GM12878 (cell line): ENCODE data around the gene PFKFB3. TPM values are rescaled to one million over a fixed set of nuclear protein-coding genes. Genes with fewer than 3 reads are reported as not detected.

Source experiments
- BMI1 ChIP-seq: fragments of 450-650 bp; IDR thresholded peaks from 2 replicates; pipeline ENCODE4 v1.6.1; 2016; ENCODE audit warnings: mild to moderate bottlenecking, moderate library complexity, borderline replicate concordance
- CHD2 ChIP-seq: IDR thresholded peaks from 2 replicates; pipeline ENCODE4 v1.6.1; 2011; ENCODE audit warnings: low read depth, low read length, improper control_type of control experiment, borderline replicate concordance
- DPF2 ChIP-seq: fragments of 450-650 bp; IDR thresholded peaks from 2 replicates; pipeline ENCODE4 v1.6.1; 2017; ENCODE audit warnings: mild to moderate bottlenecking
- EP300 ChIP-seq, 2 experiments: fragments of 150-350 bp in 1 of 2; IDR thresholded peaks; 2 replicates each; pipeline ENCODE4 v1.6.1; 2011 to 2012; ENCODE audit warnings: low read depth in 2 of 2, low read length in 2 of 2, borderline replicate concordance in 1 of 2, improper control_type of control experiment in 1 of 2, inconsistent platforms in 1 of 2; ENCODE audit not compliant: control insufficient read depth in 1 of 2
- GABPA ChIP-seq: IDR thresholded peaks from 2 replicates; pipeline ENCODE4 v1.6.1; 2014; ENCODE audit warnings: antibody characterized with exemption, low read depth, mild to moderate bottlenecking, inconsistent platforms
- IKZF2 ChIP-seq, 2 experiments: fragments of 450-650 bp; IDR thresholded peaks; 2 replicates each; pipeline ENCODE4 v1.6.1; 2017; ENCODE audit warnings: mild to moderate bottlenecking in 2 of 2, moderate library complexity in 2 of 2
- MLLT1 ChIP-seq: fragments of 450-650 bp; IDR thresholded peaks from 2 replicates; pipeline ENCODE4 v1.6.1; 2016; ENCODE audit warnings: mild to moderate bottlenecking
- MTA2 ChIP-seq: fragments of 450-650 bp; IDR thresholded peaks from 2 replicates; pipeline ENCODE4 v1.6.1; 2016; ENCODE audit warnings: low read depth, mild to moderate bottlenecking, moderate library complexity
- MTA3 ChIP-seq: IDR thresholded peaks from 2 replicates; pipeline ENCODE4 v1.6.1; 2012; ENCODE audit warnings: low read length, inconsistent platforms, borderline replicate concordance
- NRF1 ChIP-seq: conservative IDR thresholded peaks from 2 replicates; pipeline ENCODE4 v1.6.1; 2011; ENCODE audit warnings: mild to moderate bottlenecking, low read depth, low read length, improper control_type of control experiment
- PML ChIP-seq: IDR thresholded peaks from 2 replicates; pipeline ENCODE4 v1.6.1; 2012; ENCODE audit warnings: low read length, inconsistent platforms
- POLR2AphosphoS2 ChIP-seq: IDR thresholded peaks from 2 replicates; pipeline ENCODE4 v1.6.1; 2011; ENCODE audit warnings: low read depth, mild to moderate bottlenecking, low read length, improper control_type of control experiment, moderate library complexity
- SIX5 ChIP-seq: IDR thresholded peaks from 2 replicates; pipeline ENCODE4 v1.6.1; 2011; ENCODE audit warnings: mild to moderate bottlenecking, low read depth, low read length, moderate library complexity; ENCODE audit not compliant: severe bottlenecking
- TCF12 ChIP-seq: IDR thresholded peaks from 2 replicates; pipeline ENCODE4 v1.6.1; 2011; ENCODE audit warnings: low read depth, mild to moderate bottlenecking, low read length
- ZBTB40 ChIP-seq: fragments of 450-650 bp; IDR thresholded peaks from 2 replicates; pipeline ENCODE4 v1.6.1; 2016; ENCODE audit warnings: mild to moderate bottlenecking, moderate library complexity, borderline replicate concordance
- ZNF274 ChIP-seq: IDR thresholded peaks from one replicate; pipeline ENCODE4 v1.8.0; 2011; ENCODE audit not compliant: insufficient read length, insufficient read depth
- polyA plus RNA-seq, 11 experiments: library from polyadenylated mRNA; depleted of rRNA in 4 of 11; unstranded in 6 of 11; stranded (reverse) in 5 of 11; fragments of >200 nt; fragmentation: Nextera tagmentation in 4 of 11; fragmentation: Illumina TruSeq in 1 of 11; extraction: Ambion mirVana in 4 of 11; extraction: Trizol in 1 of 11; gene quantifications; 1 replicate in 1 of 11; 2 replicates in 10 of 11; pipeline versions ENCODE4 v1.2.1 to v1.2.3, GENCODE V29; 2011 to 2016; ENCODE audit warnings: inconsistent platforms in 2 of 11, missing spikeins in 2 of 11, low read depth in 1 of 11
- total RNA-seq, 4 experiments: library from RNA; depleted of rRNA in 3 of 4; stranded (reverse); fragments of >200 nt in 3 of 4; fragmentation: Illumina TruSeq in 1 of 4; extraction: Trizol in 1 of 4; gene quantifications; 2 replicates each; pipeline versions ENCODE4 v1.2.1 to v1.2.3, GENCODE V29; 2013 to 2021
- TF ChIP-seq, protein P1 (sequence below): fragments of 450-650 bp; IDR thresholded peaks from 2 replicates; pipeline ENCODE4 v1.6.1; 2018; ENCODE audit warnings: mild to moderate bottlenecking, low read depth, moderate library complexity; ENCODE audit not compliant: partially characterized antibody
- TF ChIP-seq, protein P2 (sequence below): fragments of 450-650 bp; IDR thresholded peaks from 2 replicates; pipeline ENCODE4 v1.6.1; 2017; ENCODE audit warnings: mild to moderate bottlenecking

PFKFB3 gene
- total and polyA plus RNA-seq, 10 of the 15 experiments (the other 5 are each of a cell fraction or from before 2014, with no cell fraction given) = 1.6 to 46.7 (median 13.7) TPM

- TF ChIP-seq, protein P1, sequence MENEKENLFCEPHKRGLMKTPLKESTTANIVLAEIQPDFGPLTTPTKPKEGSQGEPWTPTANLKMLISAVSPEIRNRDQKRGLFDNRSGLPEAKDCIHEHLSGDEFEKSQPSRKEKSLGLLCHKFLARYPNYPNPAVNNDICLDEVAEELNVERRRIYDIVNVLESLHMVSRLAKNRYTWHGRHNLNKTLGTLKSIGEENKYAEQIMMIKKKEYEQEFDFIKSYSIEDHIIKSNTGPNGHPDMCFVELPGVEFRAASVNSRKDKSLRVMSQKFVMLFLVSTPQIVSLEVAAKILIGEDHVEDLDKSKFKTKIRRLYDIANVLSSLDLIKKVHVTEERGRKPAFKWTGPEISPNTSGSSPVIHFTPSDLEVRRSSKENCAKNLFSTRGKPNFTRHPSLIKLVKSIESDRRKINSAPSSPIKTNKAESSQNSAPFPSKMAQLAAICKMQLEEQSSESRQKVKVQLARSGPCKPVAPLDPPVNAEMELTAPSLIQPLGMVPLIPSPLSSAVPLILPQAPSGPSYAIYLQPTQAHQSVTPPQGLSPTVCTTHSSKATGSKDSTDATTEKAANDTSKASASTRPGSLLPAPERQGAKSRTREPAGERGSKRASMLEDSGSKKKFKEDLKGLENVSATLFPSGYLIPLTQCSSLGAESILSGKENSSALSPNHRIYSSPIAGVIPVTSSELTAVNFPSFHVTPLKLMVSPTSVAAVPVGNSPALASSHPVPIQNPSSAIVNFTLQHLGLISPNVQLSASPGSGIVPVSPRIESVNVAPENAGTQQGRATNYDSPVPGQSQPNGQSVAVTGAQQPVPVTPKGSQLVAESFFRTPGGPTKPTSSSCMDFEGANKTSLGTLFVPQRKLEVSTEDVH = peak; percentile 75
- TF ChIP-seq MTA3 = peak; percentile 84; the same call in 1 of the 2 replicates
- TF ChIP-seq, protein P2, sequence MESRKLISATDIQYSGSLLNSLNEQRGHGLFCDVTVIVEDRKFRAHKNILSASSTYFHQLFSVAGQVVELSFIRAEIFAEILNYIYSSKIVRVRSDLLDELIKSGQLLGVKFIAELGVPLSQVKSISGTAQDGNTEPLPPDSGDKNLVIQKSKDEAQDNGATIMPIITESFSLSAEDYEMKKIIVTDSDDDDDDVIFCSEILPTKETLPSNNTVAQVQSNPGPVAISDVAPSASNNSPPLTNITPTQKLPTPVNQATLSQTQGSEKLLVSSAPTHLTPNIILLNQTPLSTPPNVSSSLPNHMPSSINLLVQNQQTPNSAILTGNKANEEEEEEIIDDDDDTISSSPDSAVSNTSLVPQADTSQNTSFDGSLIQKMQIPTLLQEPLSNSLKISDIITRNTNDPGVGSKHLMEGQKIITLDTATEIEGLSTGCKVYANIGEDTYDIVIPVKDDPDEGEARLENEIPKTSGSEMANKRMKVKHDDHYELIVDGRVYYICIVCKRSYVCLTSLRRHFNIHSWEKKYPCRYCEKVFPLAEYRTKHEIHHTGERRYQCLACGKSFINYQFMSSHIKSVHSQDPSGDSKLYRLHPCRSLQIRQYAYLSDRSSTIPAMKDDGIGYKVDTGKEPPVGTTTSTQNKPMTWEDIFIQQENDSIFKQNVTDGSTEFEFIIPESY = peak; percentile 13; the same call in 1 of the 2 replicates
- peak; percentile 97 to 98 for TF ChIP-seq IKZF2 (IDR thresholded peaks at IDR 0.05)
- TF ChIP-seq BMI1 = peak; percentile 75
- TF ChIP-seq SIX5 = no peak
- TF ChIP-seq TCF12 = peak; percentile 89
- TF ChIP-seq ZNF274 = no peak
- TF ChIP-seq PML = peak; percentile 49; the same call in 1 of the 2 replicates
- no peak for TF ChIP-seq POLR2AphosphoS2
- 0 out of 2 replicates have a peak, but pooled peaks have one; percentile 61 for TF ChIP-seq GABPA
- 0 out of 2 replicates have a peak, but pooled peaks have one; percentile 17 for TF ChIP-seq ZBTB40
- TF ChIP-seq MLLT1 = peak; percentile 87
- peak; percentile 86; the same call in 1 of the 2 replicates for TF ChIP-seq CHD2
- peak; percentile 89; the same call in 1 of the 2 replicates for TF ChIP-seq DPF2
- TF ChIP-seq MTA2 = peak; percentile 97
- no peak for TF ChIP-seq NRF1
- peak; percentile 98; a peak in 3 of 4 replicates for TF ChIP-seq EP300 (IDR thresholded peaks at IDR 0.05; ENCODE audit: borderline replicate concordance in 1 of 2, control insufficient read depth in 1 of 2, low read depth in 2 of 2, low read length in 2 of 2)
These were observed 67.5 kb downstream of the PFKFB3 start (continued) for GRCh38 chr10:6269953-6270867.
